Upper lobe of left lung (tissue), 4 donors: Measurements from ENCODE around the gene NLRP1.

ENCODE experiments used
- POLR2AphosphoS5 ChIP-seq, 2 donors: sonication (generic); formaldehyde crosslinking; IDR thresholded peaks; one replicate each; pipeline ENCODE4 v1.5.1; 2017; ENCODE audit warnings: antibody characterized with exemption in 2 of 2
- TF ChIP-seq, protein P1 (sequence below), 6 experiments: fragments of 450-650 bp in 4 of 6; fragments of 200-600 bp in 2 of 6; sonication (generic) in 2 of 6; IDR thresholded peaks; one replicate each; pipeline ENCODE4 v1.5.1; 2016 to 2019; ENCODE audit warnings: antibody characterized with exemption in 6 of 6

GRCh38 chr17:5535436-5535835, 48.9 kb downstream of the NLRP1 start:
- no peak for TF ChIP-seq POLR2AphosphoS5 (IDR thresholded peaks at IDR 0.05)
- TF ChIP-seq, protein P1, sequence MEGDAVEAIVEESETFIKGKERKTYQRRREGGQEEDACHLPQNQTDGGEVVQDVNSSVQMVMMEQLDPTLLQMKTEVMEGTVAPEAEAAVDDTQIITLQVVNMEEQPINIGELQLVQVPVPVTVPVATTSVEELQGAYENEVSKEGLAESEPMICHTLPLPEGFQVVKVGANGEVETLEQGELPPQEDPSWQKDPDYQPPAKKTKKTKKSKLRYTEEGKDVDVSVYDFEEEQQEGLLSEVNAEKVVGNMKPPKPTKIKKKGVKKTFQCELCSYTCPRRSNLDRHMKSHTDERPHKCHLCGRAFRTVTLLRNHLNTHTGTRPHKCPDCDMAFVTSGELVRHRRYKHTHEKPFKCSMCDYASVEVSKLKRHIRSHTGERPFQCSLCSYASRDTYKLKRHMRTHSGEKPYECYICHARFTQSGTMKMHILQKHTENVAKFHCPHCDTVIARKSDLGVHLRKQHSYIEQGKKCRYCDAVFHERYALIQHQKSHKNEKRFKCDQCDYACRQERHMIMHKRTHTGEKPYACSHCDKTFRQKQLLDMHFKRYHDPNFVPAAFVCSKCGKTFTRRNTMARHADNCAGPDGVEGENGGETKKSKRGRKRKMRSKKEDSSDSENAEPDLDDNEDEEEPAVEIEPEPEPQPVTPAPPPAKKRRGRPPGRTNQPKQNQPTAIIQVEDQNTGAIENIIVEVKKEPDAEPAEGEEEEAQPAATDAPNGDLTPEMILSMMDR (IDR thresholded peaks at IDR 0.05), result no peak
